WTC11 (cell line): ENCODE results near the gene R3HCC1L. TPM values are rescaled to one million over a fixed set of nuclear protein-coding genes. Genes with fewer than 3 reads are reported as not detected.

ENCODE experiments used
- ATAC-seq: fragments of 200-7000 bp; cut with Tn5 transposase; 2 replicates; pipeline ENCODE4 v1.10.0; 2021; ENCODE audit warnings: mild to moderate bottlenecking, moderate library complexity
- CTCF ChIA-PET: fragments of 300-600 bp; sonication (Branson Sonifier 250); formaldehyde crosslinking; loops from one replicate; lab custom pipeline; 2021; ENCODE audit warnings: antibody characterized with exemption; lab: Charles Lee
- POLR2A ChIA-PET: fragments of 350-600 bp; sonication (Branson Sonifier 250); formaldehyde crosslinking; loops from one replicate; lab custom pipeline; 2021; ENCODE audit warnings: antibody characterized with exemption; lab: Charles Lee
- DNase-seq: peaks from one replicate; pipeline ENCODE4 v3.0.0; 2021; ENCODE audit warnings: low spot score
- H3K27ac Mint-ChIP-seq: 2 replicates; pipeline ENCODE4 v1.8.0; 2021; ENCODE audit warnings: mixed read lengths
- H3K27me3 Mint-ChIP-seq: 2 replicates; pipeline ENCODE4 v1.8.0; 2021; ENCODE audit warnings: low read depth, mild to moderate bottlenecking, moderate library complexity, mixed read lengths
- H3K36me3 Mint-ChIP-seq: 2 replicates; pipeline ENCODE4 v1.8.0; 2021; ENCODE audit warnings: mixed read lengths
- H3K4me1 Mint-ChIP-seq: 2 replicates; pipeline ENCODE4 v1.8.0; 2022; ENCODE audit warnings: mixed read lengths
- H3K4me3 Mint-ChIP-seq: 2 replicates; pipeline ENCODE4 v1.8.0; 2021; ENCODE audit warnings: mild to moderate bottlenecking, moderate library complexity, mixed read lengths
- H3K9me3 Mint-ChIP-seq: 2 replicates; pipeline ENCODE4 v1.8.0; 2021; ENCODE audit warnings: mixed read lengths
- ATF2 ChIP-seq: sonication (generic); formaldehyde crosslinking; IDR thresholded peaks from 2 replicates; pipeline ENCODE4 v1.8.1; 2022; ENCODE audit warnings: low read depth, missing genetic modification reagents, borderline replicate concordance
- ATF6 ChIP-seq: sonication (generic); formaldehyde crosslinking; IDR thresholded peaks from 2 replicates; pipeline ENCODE4 v1.8.1; 2023; ENCODE audit warnings: mild to moderate bottlenecking, missing genetic modification reagents
- FOXP1 ChIP-seq: sonication (generic); formaldehyde crosslinking; IDR thresholded peaks from 2 replicates; pipeline ENCODE4 v1.8.0; 2022; ENCODE audit warnings: missing genetic modification reagents, mild to moderate bottlenecking, moderate library complexity, borderline replicate concordance
- FOXP4 ChIP-seq: sonication (generic); formaldehyde crosslinking; IDR thresholded peaks from 2 replicates; pipeline ENCODE4 v1.8.0; 2022; ENCODE audit warnings: mild to moderate bottlenecking, missing genetic modification reagents
- GABPB1 ChIP-seq: sonication (generic); formaldehyde crosslinking; IDR thresholded peaks from 2 replicates; pipeline ENCODE4 v1.8.1; 2023; ENCODE audit warnings: mild to moderate bottlenecking, missing genetic modification reagents
- GTF2I ChIP-seq: fragments of 250-450 bp; sonication (Bioruptor Pico); conservative IDR thresholded peaks from 2 replicates; pipeline ENCODE4 v1.4.0; 2021; ENCODE audit warnings: mild to moderate bottlenecking
- HMGXB4 ChIP-seq: sonication (generic); formaldehyde crosslinking; IDR thresholded peaks from 2 replicates; pipeline ENCODE4 v1.8.1; 2023; ENCODE audit warnings: mild to moderate bottlenecking, moderate library complexity, missing genetic modification reagents
- IRF2 ChIP-seq: sonication (generic); formaldehyde crosslinking; IDR thresholded peaks from 2 replicates; pipeline ENCODE4 v1.8.0; 2022; ENCODE audit warnings: low read depth, missing genetic modification reagents, borderline replicate concordance
- MLX ChIP-seq: sonication (generic); formaldehyde crosslinking; IDR thresholded peaks from 2 replicates; pipeline ENCODE4 v1.8.1; 2023; ENCODE audit warnings: mild to moderate bottlenecking, missing genetic modification reagents, moderate library complexity
- NR3C1 ChIP-seq: sonication (generic); formaldehyde crosslinking; conservative IDR thresholded peaks from 2 replicates; pipeline ENCODE4 v1.8.1; 2023; ENCODE audit warnings: low read depth, mild to moderate bottlenecking, missing genetic modification reagents
- PRDM15 ChIP-seq: sonication (generic); formaldehyde crosslinking; IDR thresholded peaks from 2 replicates; pipeline ENCODE4 v1.8.0; 2022; ENCODE audit warnings: missing genetic modification reagents
- RORB ChIP-seq: fragments of 250-450 bp; sonication (Bioruptor Pico); IDR thresholded peaks from 2 replicates; pipeline ENCODE4 v1.9.0; 2021; ENCODE audit warnings: mild to moderate bottlenecking
- TEAD4 ChIP-seq: sonication (generic); formaldehyde crosslinking; IDR thresholded peaks from 2 replicates; pipeline ENCODE4 v1.8.0; 2022; ENCODE audit warnings: mild to moderate bottlenecking, missing genetic modification reagents
- ZBTB21 ChIP-seq: sonication (generic); formaldehyde crosslinking; IDR thresholded peaks from 2 replicates; pipeline ENCODE4 v1.8.1; 2023; ENCODE audit warnings: mild to moderate bottlenecking, missing genetic modification reagents, borderline replicate concordance
- ZNF121 ChIP-seq: sonication (generic); formaldehyde crosslinking; IDR thresholded peaks from 2 replicates; pipeline ENCODE4 v1.8.0; 2023; ENCODE audit warnings: missing genetic modification reagents
- ZNF138 ChIP-seq: sonication (generic); formaldehyde crosslinking; conservative IDR thresholded peaks from 2 replicates; pipeline ENCODE4 v1.8.1; 2022; ENCODE audit warnings: mild to moderate bottlenecking, moderate library complexity, missing genetic modification reagents
- ZNF232 ChIP-seq: sonication (generic); formaldehyde crosslinking; IDR thresholded peaks from 2 replicates; pipeline ENCODE4 v1.8.0; 2022; ENCODE audit warnings: mild to moderate bottlenecking, missing genetic modification reagents
- ZNF317 ChIP-seq: sonication (generic); formaldehyde crosslinking; IDR thresholded peaks from 2 replicates; pipeline ENCODE4 v1.8.1; 2023; ENCODE audit warnings: low read depth, mild to moderate bottlenecking, moderate library complexity, missing genetic modification reagents, borderline replicate concordance
- total RNA-seq: library from RNA; stranded (reverse); gene quantifications from 3 replicates; pipeline ENCODE4 v1.2.3, GENCODE V29; 2021
- TF ChIP-seq, protein P1 (sequence below): sonication (generic); formaldehyde crosslinking; IDR thresholded peaks from 2 replicates; pipeline ENCODE4 v1.8.0; 2022; ENCODE audit warnings: mild to moderate bottlenecking, missing genetic modification reagents

R3HCC1L gene
- total RNA-seq, 1 experiment from 2014 or later = 14.7 TPM

- peaks cover 16% of the 10 kb centered on the region for H3K36me3 Mint-ChIP-seq
- H3K9me3 Mint-ChIP-seq = peaks cover 11% of the 10 kb centered on the region
Observed at GRCh38 chr10:98196985-98197384, 62.5 kb downstream of the R3HCC1L start.

More at GRCh38 chr10:98196985-98197384, 62.5 kb downstream of the R3HCC1L start:
- POLR2A ChIA-PET = interaction anchor here (0.7 to 0.8 kb wide), 2 partner anchors 10 to 47 kb away, joined by 3 read pairs; no protein-coding TSS in a partner anchor
- DNase-seq (no peak), ATAC-seq (no peak)
- H3K27me3 Mint-ChIP-seq = no peaks in the 10 kb centered on the region
- CTCF ChIA-PET = interaction anchor here (1.6 kb wide), 1 partner anchor 27 kb away, joined by 3 read pairs; no protein-coding TSS in a partner anchor
- H3K4me3 Mint-ChIP-seq = no peak overlapping the region
- H3K4me1 Mint-ChIP-seq = peaks cover 6% of the 10 kb centered on the region
- no peak overlapping the region for H3K27ac Mint-ChIP-seq
- TF ChIP-seq ATF2 (CRISPR knock-in tag) = no peak
- no peak for TF ChIP-seq HMGXB4 (CRISPR knock-in tag)
- no peak for TF ChIP-seq PRDM15 (CRISPR knock-in tag)
- no peak for TF ChIP-seq ZBTB21 (CRISPR knock-in tag)
- TF ChIP-seq ZNF317 (CRISPR knock-in tag) = no peak
- TF ChIP-seq GABPB1 = no peak
- no peak for TF ChIP-seq GTF2I
- no peak for TF ChIP-seq IRF2 (CRISPR knock-in tag)
- no peak for TF ChIP-seq FOXP4 (CRISPR knock-in tag)
- TF ChIP-seq NR3C1 (CRISPR knock-in tag) = no peak
- no peak for TF ChIP-seq RORB (CRISPR knock-in tag)
- TF ChIP-seq, protein P1, sequence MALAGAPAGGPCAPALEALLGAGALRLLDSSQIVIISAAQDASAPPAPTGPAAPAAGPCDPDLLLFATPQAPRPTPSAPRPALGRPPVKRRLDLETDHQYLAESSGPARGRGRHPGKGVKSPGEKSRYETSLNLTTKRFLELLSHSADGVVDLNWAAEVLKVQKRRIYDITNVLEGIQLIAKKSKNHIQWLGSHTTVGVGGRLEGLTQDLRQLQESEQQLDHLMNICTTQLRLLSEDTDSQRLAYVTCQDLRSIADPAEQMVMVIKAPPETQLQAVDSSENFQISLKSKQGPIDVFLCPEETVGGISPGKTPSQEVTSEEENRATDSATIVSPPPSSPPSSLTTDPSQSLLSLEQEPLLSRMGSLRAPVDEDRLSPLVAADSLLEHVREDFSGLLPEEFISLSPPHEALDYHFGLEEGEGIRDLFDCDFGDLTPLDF (CRISPR knock-in tag) = no peak
- no peak for TF ChIP-seq FOXP1
- no peak for TF ChIP-seq ZNF121 (CRISPR knock-in tag)
- TF ChIP-seq ZNF232 (CRISPR knock-in tag) = no peak
- no peak for TF ChIP-seq MLX (CRISPR knock-in tag)
- TF ChIP-seq ZNF138 (CRISPR knock-in tag) = no peak
- TF ChIP-seq ATF6 = no peak
- TF ChIP-seq TEAD4 (CRISPR knock-in tag) = no peak
- TF ChIP-seq, all 79 proteins: peak for 0
